Measurements from ENCODE around the gene CLINT1.
"Not testable (repeated sequence)": the region's sequence is repeated elsewhere in the genome, so short reads cannot be mapped to it uniquely, and the experiment has no call there.

CLINT1 gene

GRCh38 chr5:157859227-157859575 is 256 bp upstream of the CLINT1 start:
- Histone ChIP-seq H4K20me1 (ENCODE audit: insufficient read depth, low read length) (no peaks in the 10 kb centered on the region), H3K9ac (ENCODE audit: low read length) (peak overlapping the region; percentile 99), H2AFZ (ENCODE audit: low read length) (no peak overlapping the region; the same call in 1 of the 2 replicates), H3K4me3 (ENCODE audit: low read depth, low read length, poor library complexity, severe bottlenecking) (peak overlapping the region; percentile 100), H3K9me2 (ENCODE audit: low read depth, low read length) (no peaks in the 10 kb centered on the region), H3K9me3 (ENCODE audit: low read length) (no peaks in the 10 kb centered on the region), H3K27me3 (ENCODE audit: insufficient read depth, low read length) (no peaks in the 10 kb centered on the region), H3K4me1 (ENCODE audit: insufficient read depth, low read length, severe bottlenecking) (peaks cover 88% of the 10 kb centered on the region), H3K4me2 (ENCODE audit: low read length) (peak overlapping the region; percentile 87), H3K79me2 (ENCODE audit: insufficient read depth, low read length) (peaks cover 47% of the 10 kb centered on the region), H3F3A (ENCODE audit: insufficient read depth, low read length) (peaks cover 13% of the 10 kb centered on the region), H3K27ac (ENCODE audit: low read depth, low read length, poor library complexity, severe bottlenecking) (peak overlapping the region; percentile 98), H3K36me3 (ENCODE audit: insufficient read depth, low read length) (peaks cover 10% of the 10 kb centered on the region; the same call in 1 of the 2 replicates)
- TF ChIP-seq EZH2 (IDR thresholded peaks at IDR 0.05; ENCODE audit: borderline replicate concordance, low read length) (no peak), CTCF (IDR thresholded peaks at IDR 0.05; ENCODE audit: low read length) (no peak)

- Histone ChIP-seq H3F3A (ENCODE audit: insufficient read depth, low read length) (peaks cover 13% of the 10 kb centered on the region), H4K20me1 (ENCODE audit: insufficient read depth, low read length) (no peaks in the 10 kb centered on the region), H3K9ac (ENCODE audit: low read length) (peak overlapping the region; percentile 99), H3K79me2 (ENCODE audit: insufficient read depth, low read length) (peaks cover 59% of the 10 kb centered on the region), H3K4me3 (ENCODE audit: low read depth, low read length, poor library complexity, severe bottlenecking) (peak overlapping the region; percentile 100), H3K27me3 (ENCODE audit: insufficient read depth, low read length) (no peaks in the 10 kb centered on the region), H3K9me2 (ENCODE audit: low read depth, low read length) (no peaks in the 10 kb centered on the region), H3K36me3 (ENCODE audit: insufficient read depth, low read length) (peaks cover 10% of the 10 kb centered on the region; the same call in 1 of the 2 replicates), H3K9me3 (ENCODE audit: low read length) (no peaks in the 10 kb centered on the region), H3K27ac (ENCODE audit: low read depth, low read length, poor library complexity, severe bottlenecking) (peak overlapping the region; percentile 72), H3K4me1 (ENCODE audit: insufficient read depth, low read length, severe bottlenecking) (peaks cover 83% of the 10 kb centered on the region), H3K4me2 (ENCODE audit: low read length) (peak overlapping the region; percentile 87), H2AFZ (ENCODE audit: low read length) (no peak overlapping the region)
- TF ChIP-seq CTCF (IDR thresholded peaks at IDR 0.05; ENCODE audit: low read length): no peak
- TF ChIP-seq EZH2 (IDR thresholded peaks at IDR 0.05; ENCODE audit: borderline replicate concordance, low read length): no peak
Measured at GRCh38 chr5:157857816-157858526, 974 bp downstream of the CLINT1 start.

GRCh38 chr5:157855404-157855994 is 3.4 kb downstream of the CLINT1 start:
- Histone ChIP-seq H2AFZ (ENCODE audit: low read length) (no peak overlapping the region), H3K9me2 (ENCODE audit: low read depth, low read length) (no peaks in the 10 kb centered on the region), H3K79me2 (ENCODE audit: insufficient read depth, low read length) (peaks cover 83% of the 10 kb centered on the region), H3K4me2 (ENCODE audit: low read length) (peak overlapping the region; percentile 87), H3F3A (ENCODE audit: insufficient read depth, low read length) (0 out of 2 replicates have a peak, but pooled peaks cover 2% of the 10 kb centered on the region), H3K9me3 (ENCODE audit: low read length) (no peaks in the 10 kb centered on the region), H3K36me3 (ENCODE audit: insufficient read depth, low read length) (peaks cover 10% of the 10 kb centered on the region; the same call in 1 of the 2 replicates), H4K20me1 (ENCODE audit: insufficient read depth, low read length) (0 out of 2 replicates have a peak, but pooled peaks cover 3% of the 10 kb centered on the region), H3K4me3 (ENCODE audit: low read depth, low read length, poor library complexity, severe bottlenecking) (peak overlapping the region; percentile 14), H3K9ac (ENCODE audit: low read length) (no peak overlapping the region), H3K27ac (ENCODE audit: low read depth, low read length, poor library complexity, severe bottlenecking) (peak overlapping the region; percentile 18), H3K4me1 (ENCODE audit: insufficient read depth, low read length, severe bottlenecking) (peaks cover 73% of the 10 kb centered on the region), H3K27me3 (ENCODE audit: insufficient read depth, low read length) (no peaks in the 10 kb centered on the region)
- peak; percentile 57 for TF ChIP-seq CTCF (IDR thresholded peaks at IDR 0.05; ENCODE audit: low read length)
- no peak for TF ChIP-seq EZH2 (IDR thresholded peaks at IDR 0.05; ENCODE audit: borderline replicate concordance, low read length)

- peaks cover 96% of the 10 kb centered on the region for H3K79me2 ChIP-seq (ENCODE audit: insufficient read depth, low read length)
- H4K20me1 ChIP-seq (ENCODE audit: insufficient read depth, low read length); H3F3A ChIP-seq (ENCODE audit: insufficient read depth, low read length); H3K36me3 ChIP-seq (ENCODE audit: insufficient read depth, low read length); H3K9me2 ChIP-seq (ENCODE audit: low read depth, low read length); H3K9ac ChIP-seq (ENCODE audit: low read length); H3K27ac ChIP-seq (ENCODE audit: low read depth, low read length, poor library complexity, severe bottlenecking); H3K27me3 ChIP-seq (ENCODE audit: insufficient read depth, low read length); H3K4me2 ChIP-seq (ENCODE audit: low read length); H2AFZ ChIP-seq (ENCODE audit: low read length); H3K9me3 ChIP-seq (ENCODE audit: low read length); H3K4me3 ChIP-seq (ENCODE audit: low read depth, low read length, poor library complexity, severe bottlenecking): not testable (repeated sequence)
- H3K4me1 ChIP-seq (ENCODE audit: insufficient read depth, low read length, severe bottlenecking): peaks cover 59% of the 10 kb centered on the region
Measured at GRCh38 chr5:157853365-157853764, 5.6 kb downstream of the CLINT1 start.

All from OCI-LY1 (cell line).